ENCODE data around the gene LZTR1.

LZTR1 gene

GRCh38 chr22:20980938-20981722, 967 bp upstream of the LZTR1 start:
- Histone ChIP-seq H4K20me1 (peaks cover 0 to 9% (median 0%) of the 10 kb centered on the region in 11 experiments; a peak in 5 of 22 replicates), H3K9ac (peak overlapping the region; percentile 83 to 94 (median 91)), H3K4me3 (peak overlapping the region; percentile 72 to 92 (median 82)), H3K4me1 (peaks cover 24 to 27% (median 26%) of the 10 kb centered on the region in 10 experiments), H3K4me2 (peak overlapping the region; percentile 88 to 97 (median 94)), H3K27ac (peak overlapping the region; percentile 58 to 98 (median 90)), H3K36me3 (peaks cover 9 to 27% (median 22%) of the 10 kb centered on the region in 11 experiments), H3K27me3 (no peaks in the 10 kb centered on the region), H3K9me3 (replicated peaks in 1 of 11) (peaks cover 8 to 10% (median 9%) of the 10 kb centered on the region in 11 experiments; a peak in 20 of 22 replicates)
- TF ChIP-seq Cebpa-rat (IDR thresholded peaks at IDR 0.05) = no peak

GRCh38 chr22:20982563-20982882, 426 bp downstream of the LZTR1 start:
- Histone ChIP-seq H3K9ac (peak overlapping the region; percentile 83 to 94 (median 91)), H3K27ac (peak overlapping the region; percentile 58 to 98 (median 90)), H3K27me3 (no peaks in the 10 kb centered on the region), H3K4me3 (peak overlapping the region; percentile 72 to 92 (median 82)), H3K36me3 (peaks cover 20 to 40% (median 33%) of the 10 kb centered on the region in 11 experiments), H3K4me1 (peaks cover 24 to 27% (median 26%) of the 10 kb centered on the region in 10 experiments), H3K9me3 (replicated peaks in 1 of 11) (peaks cover 8 to 10% (median 9%) of the 10 kb centered on the region in 11 experiments; a peak in 20 of 22 replicates), H3K4me2 (peak overlapping the region; percentile 88 to 97 (median 94)), H4K20me1 (peaks cover 0 to 11% (median 0%) of the 10 kb centered on the region in 11 experiments; a peak in 5 of 22 replicates)
- TF ChIP-seq Cebpa-rat (IDR thresholded peaks at IDR 0.05) = no peak

GRCh38 chr22:20983081-20983771, 1.1 kb downstream of the LZTR1 start:
- H3K4me3 ChIP-seq = peak overlapping the region; percentile 72 to 92 (median 82)
- peak overlapping the region in 8 of 11 experiments; percentile 87 to 98 (median 92); a peak in 8 of 22 replicates for H3K27ac ChIP-seq
- H4K20me1 ChIP-seq = peaks cover 0 to 18% (median 2%) of the 10 kb centered on the region in 11 experiments; a peak in 8 of 22 replicates
- peaks cover 8 to 10% (median 9%) of the 10 kb centered on the region in 11 experiments; a peak in 20 of 22 replicates for H3K9me3 ChIP-seq (replicated peaks in 1 of 11)
- no peaks in the 10 kb centered on the region for H3K27me3 ChIP-seq
- H3K4me2 ChIP-seq = peak overlapping the region; percentile 88 to 97 (median 94)
- peak overlapping the region; percentile 83 to 94 (median 91) for H3K9ac ChIP-seq
- no peak for TF ChIP-seq Cebpa-rat (IDR thresholded peaks at IDR 0.05)
- peaks cover 27 to 47% (median 40%) of the 10 kb centered on the region in 11 experiments for H3K36me3 ChIP-seq
- peaks cover 24 to 27% (median 26%) of the 10 kb centered on the region in 10 experiments for H3K4me1 ChIP-seq

GRCh38 chr22:20985720-20986119, 3.6 kb downstream of the LZTR1 start:
- Histone ChIP-seq H3K9me3 (replicated peaks in 1 of 11) (no peaks in the 10 kb centered on the region), H3K4me2 (no peak overlapping the region), H3K27me3 (no peaks in the 10 kb centered on the region), H3K27ac (no peak overlapping the region), H3K9ac (peak overlapping the region in 1 of 11 experiments; percentile 25; a peak in 1 of 22 replicates), H3K4me3 (no peak overlapping the region), H3K4me1 (peaks cover 35 to 46% (median 42%) of the 10 kb centered on the region in 10 experiments), H3K36me3 (peaks cover 33 to 65% (median 46%) of the 10 kb centered on the region in 11 experiments), H4K20me1 (peaks cover 0 to 41% (median 13%) of the 10 kb centered on the region in 11 experiments; a peak in 11 of 22 replicates)
- TF ChIP-seq Cebpa-rat (IDR thresholded peaks at IDR 0.05) = no peak

- Histone ChIP-seq H3K27me3 (no peaks in the 10 kb centered on the region), H3K4me1 (peaks cover 29 to 39% (median 36%) of the 10 kb centered on the region in 10 experiments), H3K4me2 (no peak overlapping the region), H3K27ac (no peak overlapping the region), H3K9me3 (replicated peaks in 1 of 11) (no peaks in the 10 kb centered on the region), H3K9ac (no peak overlapping the region), H4K20me1 (peaks cover 0 to 48% (median 16%) of the 10 kb centered on the region in 11 experiments; a peak in 11 of 22 replicates), H3K4me3 (no peak overlapping the region), H3K36me3 (peaks cover 38 to 72% (median 52%) of the 10 kb centered on the region in 11 experiments)
- no peak for TF ChIP-seq Cebpa-rat (IDR thresholded peaks at IDR 0.05)
Measured at GRCh38 chr22:20986365-20986764, 4.3 kb downstream of the LZTR1 start.

- no peak overlapping the region; a peak in 1 of 22 replicates for H3K9ac ChIP-seq
- no peak for TF ChIP-seq Cebpa-rat (IDR thresholded peaks at IDR 0.05)
- no peaks in the 10 kb centered on the region for H3K9me3 ChIP-seq (replicated peaks in 1 of 11)
- H3K27me3 ChIP-seq = no peaks in the 10 kb centered on the region
- peaks cover 0 to 58% (median 16%) of the 10 kb centered on the region in 11 experiments; a peak in 11 of 22 replicates for H4K20me1 ChIP-seq
- no peak overlapping the region for H3K4me2 ChIP-seq
- peaks cover 48 to 82% (median 62%) of the 10 kb centered on the region in 11 experiments for H3K36me3 ChIP-seq
- no peak overlapping the region for H3K27ac ChIP-seq
- no peak overlapping the region for H3K4me3 ChIP-seq
- H3K4me1 ChIP-seq = peaks cover 27 to 36% (median 33%) of the 10 kb centered on the region in 10 experiments
Measured at GRCh38 chr22:20987375-20987774, 5.3 kb downstream of the LZTR1 start.

- Histone ChIP-seq H3K36me3 (peaks cover 60 to 91% (median 76%) of the 10 kb centered on the region in 11 experiments), H3K27me3 (no peaks in the 10 kb centered on the region), H3K4me2 (peak overlapping the region in 10 of 11 experiments; percentile 31 to 70 (median 60); a peak in 19 of 22 replicates), H3K4me1 (peaks cover 16 to 24% (median 21%) of the 10 kb centered on the region in 10 experiments), H4K20me1 (peaks cover 0 to 72% (median 16%) of the 10 kb centered on the region in 11 experiments; a peak in 11 of 22 replicates), H3K9ac (peak overlapping the region in 10 of 11 experiments; percentile 2 to 62 (median 44); a peak in 10 of 22 replicates), H3K4me3 (no peak overlapping the region), H3K27ac (0 out of 22 replicates have a peak overlapping the region, but pooled peaks of 1 of the 11 experiments have one; percentile 16), H3K9me3 (replicated peaks in 1 of 11) (no peaks in the 10 kb centered on the region)
- TF ChIP-seq Cebpa-rat (IDR thresholded peaks at IDR 0.05) = no peak
Measured at GRCh38 chr22:20988573-20989322, 6.7 kb downstream of the LZTR1 start.
